Measurements from ENCODE around the gene PPARD.
"Not testable (repeated sequence)": the region's sequence is repeated elsewhere in the genome, so short reads cannot be mapped to it uniquely, and the experiment has no call there.

Gene PPARD

GRCh38 chr6:35413911-35414310 lies 71.6 kb downstream of the PPARD start:
- no peak for DNase-seq

GRCh38 chr6:35415065-35415891 lies 72.9 kb downstream of the PPARD start:
- peak; percentile 44 for DNase-seq

- no peak for DNase-seq
Observed at GRCh38 chr6:35417979-35418661, 75.8 kb downstream of the PPARD start.

- no peak for DNase-seq
Observed at GRCh38 chr6:35419417-35419816, 77.1 kb downstream of the PPARD start.

GRCh38 chr6:35419961-35420360 lies 77.6 kb downstream of the PPARD start:
- DNase-seq: no peak

- DNase-seq: no peak
Observed at GRCh38 chr6:35425284-35425683, 82.9 kb downstream of the PPARD start.

- DNase-seq: no peak
Observed at GRCh38 chr6:35426074-35426473, 83.7 kb downstream of the PPARD start.

GRCh38 chr6:35427435-35427834 lies 85.1 kb downstream of the PPARD start:
- no peak for DNase-seq

- no peak for DNase-seq
Observed at GRCh38 chr6:35427851-35428321, 85.5 kb downstream of the PPARD start.

- no peak for DNase-seq
Observed at GRCh38 chr6:35428421-35429149, 86.2 kb downstream of the PPARD start.

- DNase-seq: no peak
Observed at GRCh38 chr6:35429463-35429862, 87.1 kb downstream of the PPARD start.

- DNase-seq: no peak
Observed at GRCh38 chr6:35432291-35432690, 89.9 kb downstream of the PPARD start.

GRCh38 chr6:35432702-35433101 lies 90.3 kb downstream of the PPARD start:
- DNase-seq: not testable (repeated sequence)

GRCh38 chr6:35435074-35435837 lies 92.9 kb downstream of the PPARD start:
- no peak for DNase-seq

- DNase-seq: no peak
Observed at GRCh38 chr6:35436071-35436857, 93.9 kb downstream of the PPARD start.

GRCh38 chr6:35438378-35439065 lies 96.2 kb downstream of the PPARD start:
- DNase-seq: not testable (repeated sequence)

- no peak for DNase-seq
Observed at GRCh38 chr6:35439308-35439707, 97.0 kb downstream of the PPARD start.

- DNase-seq: no peak
Observed at GRCh38 chr6:35441205-35441604, 98.8 kb downstream of the PPARD start.

- DNase-seq: no peak
Observed at GRCh38 chr6:35441642-35442041, 99.3 kb downstream of the PPARD start.

GRCh38 chr6:35442693-35443092 lies 100.3 kb downstream of the PPARD start:
- no peak for DNase-seq

- DNase-seq: no peak
Observed at GRCh38 chr6:35443341-35444030, 101.1 kb downstream of the PPARD start.

Measured in retina (tissue), 1 donor.